Suprapubic skin (tissue), 4 donors: ENCODE data around the gene HAT1. TPM values are rescaled to one million over a fixed set of nuclear protein-coding genes. Genes with fewer than 3 reads are reported as not detected.

Experiments
- DNase-seq, 2 donors: peaks; one replicate each; pipeline ENCODE4 v3.0.0-alpha.2; 2019; ENCODE audit warnings: low spot score in 2 of 2
- H3K27ac ChIP-seq: fragments of 200-600 bp; sonication (generic); one replicate; pipeline ENCODE4 v1.5.1; 2019
- H3K27me3 ChIP-seq: fragments of 200-600 bp; sonication (generic); one replicate; pipeline ENCODE4 v1.5.1; 2019
- H3K36me3 ChIP-seq: fragments of 200-600 bp; sonication (generic); one replicate; pipeline ENCODE4 v1.5.1; 2019
- H3K4me1 ChIP-seq: fragments of 200-600 bp; sonication (generic); one replicate; pipeline ENCODE4 v1.5.1; 2019
- H3K4me3 ChIP-seq: fragments of 200-600 bp; sonication (generic); one replicate; pipeline ENCODE4 v1.5.1; 2019; ENCODE audit warnings: mild to moderate bottlenecking
- H3K9me3 ChIP-seq: fragments of 200-600 bp; sonication (generic); one replicate; pipeline ENCODE4 v1.5.1; 2019
- CTCF ChIP-seq, 2 donors: fragments of 200-600 bp in 1 of 2; fragments of 450-650 bp in 1 of 2; sonication (generic) in 1 of 2; IDR thresholded peaks; one replicate each; pipeline ENCODE4 v1.5.1; 2016 to 2019; ENCODE audit warnings: antibody characterized with exemption in 2 of 2, mild to moderate bottlenecking in 1 of 2, moderate library complexity in 1 of 2
- EP300 ChIP-seq: sonication (generic); formaldehyde crosslinking; IDR thresholded peaks from one replicate; pipeline ENCODE4 v1.6.1; 2017; ENCODE audit warnings: antibody characterized with exemption
- POLR2A ChIP-seq, 2 donors: fragments of 450-650 bp; IDR thresholded peaks; one replicate each; pipeline ENCODE4 v1.6.1; 2017; ENCODE audit warnings: antibody characterized with exemption in 2 of 2, mild to moderate bottlenecking in 2 of 2, moderate library complexity in 2 of 2
- POLR2AphosphoS5 ChIP-seq, 3 donors: sonication (generic); formaldehyde crosslinking; IDR thresholded peaks; one replicate each; pipeline ENCODE4 v1.6.1; 2017; ENCODE audit warnings: antibody characterized with exemption in 3 of 3
- WGBS: methylation state at CpG from one replicate; pipeline ENCODE4 v1.1.5; 2018; 5-methylcytosine and 5-hydroxymethylcytosine counted together
- total RNA-seq, 4 donors: library from RNA; depleted of rRNA; stranded (reverse); fragments of >200 nt; gene quantifications; one replicate each; pipeline ENCODE4 v1.1.0, GENCODE V29; 2016

HAT1 gene
- total RNA-seq: 10 to 100 TPM; 22.0 to 24.6 (median 23.7) TPM

GRCh38 chr2:171922230-171923022 is at the start of gene HAT1:
Gene HAT1 (plus strand): TSS chr2:171922461. CDS start chr2:171922501, 40 bp downstream.
- Histone ChIP-seq H3K4me1 (peaks cover 27% of the 10 kb centered on the region), H3K27ac (peak within 1 kb of the TSS; percentile 96), H3K36me3 (peaks cover 7% of the 10 kb centered on the region), H3K9me3 (no peaks in the 10 kb centered on the region), H3K27me3 (no peaks in the 10 kb centered on the region), H3K4me3 (peak within 1 kb of the TSS; percentile 86)
- peak in 1 of 2 donors; percentile 45 for TF ChIP-seq POLR2A (IDR thresholded peaks at IDR 0.05)
- TF ChIP-seq EP300: no peak
- under 1% methylated on average over 51 of the region's 61 CpGs for WGBS
- DNase-seq: peak; percentile 99

- no peak overlapping the region for H3K4me3 ChIP-seq
- TF ChIP-seq CTCF (IDR thresholded peaks at IDR 0.05) (no peak), POLR2AphosphoS5 (IDR thresholded peaks at IDR 0.05) (no peak), EP300 (no peak), POLR2A (IDR thresholded peaks at IDR 0.05) (no peak)
- 100% methylated on average over 1 of the region's 1 CpG for WGBS
- H3K27ac ChIP-seq: no peak overlapping the region
- DNase-seq: no peak
- no peaks in the 10 kb centered on the region for H3K27me3 ChIP-seq
- peaks cover 15% of the 10 kb centered on the region for H3K4me1 ChIP-seq
- no peaks in the 10 kb centered on the region for H3K9me3 ChIP-seq
- H3K36me3 ChIP-seq: no peaks in the 10 kb centered on the region
Observed at GRCh38 chr2:171874517-171874916, 47.7 kb upstream of the HAT1 start.

- no peak overlapping the region for H3K27ac ChIP-seq
- 89% methylated on average over 12 of the region's 12 CpGs for WGBS
- H3K36me3 ChIP-seq: no peaks in the 10 kb centered on the region
- TF ChIP-seq CTCF (IDR thresholded peaks at IDR 0.05) (no peak), EP300 (no peak), POLR2AphosphoS5 (IDR thresholded peaks at IDR 0.05) (no peak), POLR2A (IDR thresholded peaks at IDR 0.05) (no peak)
- no peaks in the 10 kb centered on the region for H3K27me3 ChIP-seq
- DNase-seq: no peak
- no peak overlapping the region for H3K4me3 ChIP-seq
- no peaks in the 10 kb centered on the region for H3K9me3 ChIP-seq
- peaks cover 20% of the 10 kb centered on the region for H3K4me1 ChIP-seq
Observed at GRCh38 chr2:171874963-171875362, 47.3 kb upstream of the HAT1 start.

GRCh38 chr2:171878481-171878993 is 43.7 kb upstream of the HAT1 start:
- peak overlapping the region; percentile 64 for H3K27ac ChIP-seq
- 18% methylated on average over 2 of the region's 2 CpGs for WGBS
- no peaks in the 10 kb centered on the region for H3K9me3 ChIP-seq
- no peaks in the 10 kb centered on the region for H3K36me3 ChIP-seq
- no peak overlapping the region for H3K4me3 ChIP-seq
- H3K4me1 ChIP-seq: peaks cover 20% of the 10 kb centered on the region
- TF ChIP-seq CTCF (IDR thresholded peaks at IDR 0.05): no peak
- TF ChIP-seq POLR2A (IDR thresholded peaks at IDR 0.05): no peak
- TF ChIP-seq POLR2AphosphoS5 (IDR thresholded peaks at IDR 0.05): no peak
- TF ChIP-seq EP300: no peak
- no peak for DNase-seq
- no peaks in the 10 kb centered on the region for H3K27me3 ChIP-seq

GRCh38 chr2:171879865-171880264 is 42.4 kb upstream of the HAT1 start:
- DNase-seq: no peak
- TF ChIP-seq POLR2AphosphoS5 (IDR thresholded peaks at IDR 0.05) (no peak), CTCF (IDR thresholded peaks at IDR 0.05) (no peak), POLR2A (IDR thresholded peaks at IDR 0.05) (no peak), EP300 (no peak)
- Histone ChIP-seq H3K4me3 (no peak overlapping the region), H3K27me3 (no peaks in the 10 kb centered on the region), H3K36me3 (no peaks in the 10 kb centered on the region), H3K27ac (no peak overlapping the region), H3K9me3 (no peaks in the 10 kb centered on the region), H3K4me1 (peaks cover 20% of the 10 kb centered on the region)
- 98% methylated on average over 1 of the region's 1 CpG for WGBS
